Kidney epithelial cell (primary cell): Measurements from ENCODE around the gene HCFC1. TPM values are rescaled to one million over a fixed set of nuclear protein-coding genes. Genes with fewer than 3 reads are reported as not detected.
A peak's percentile ranks its signal among the peaks of the same experiment; 100 is the strongest.
"Not testable (repeated sequence)": the region's sequence is repeated elsewhere in the genome, so short reads cannot be mapped to it uniquely, and the experiment has no call there.

Source experiments
- DNase-seq: peaks from one replicate; pipeline ENCODE4 v3.0.0-alpha.2; 2010; ENCODE audit warnings: low read depth
- H3K27me3 ChIP-seq: 2 replicates; pipeline ENCODE4 v1.6.0; 2011; ENCODE audit warnings: low read length; ENCODE audit not compliant: control insufficient read depth, insufficient read depth
- H3K36me3 ChIP-seq: 2 replicates; pipeline ENCODE4 v1.5.1; 2011; ENCODE audit warnings: low read length; ENCODE audit not compliant: control insufficient read depth, insufficient read depth
- H3K4me3 ChIP-seq: 2 replicates; pipeline ENCODE4 v1.5.1; 2011; ENCODE audit warnings: low read depth, mild to moderate bottlenecking, control low read depth, low read length
- CTCF ChIP-seq: IDR thresholded peaks from 2 replicates; pipeline ENCODE4 v1.5.1; 2011; ENCODE audit warnings: mild to moderate bottlenecking, moderate library complexity, low read length, control low read depth, inconsistent platforms; ENCODE audit not compliant: insufficient read depth, poor library complexity, severe bottlenecking
- total RNA-seq: library from RNA; depleted of rRNA; stranded (reverse); fragments of >200 nt; gene quantifications from 2 replicates; pipeline ENCODE4 v1.2.3, GENCODE V29; 2015

The HCFC1 gene
- total RNA-seq, 1 donor from 2014 or later: 56.2 TPM

- DNase-seq: no peak
- Histone ChIP-seq H3K27me3 (no peaks in the 10 kb centered on the region), H3K4me3 (no peak overlapping the region), H3K36me3 (no peaks in the 10 kb centered on the region)
- TF ChIP-seq CTCF: no peak
Observed at GRCh38 chrX:153981231-153981630, 9.6 kb upstream of the HCFC1 start.

GRCh38 chrX:153980394-153980793 lies 8.8 kb upstream of the HCFC1 start:
- not testable (repeated sequence) for DNase-seq, H3K36me3 ChIP-seq, H3K27me3 ChIP-seq, H3K4me3 ChIP-seq

- TF ChIP-seq CTCF: no peak
- no peaks in the 10 kb centered on the region for H3K36me3 ChIP-seq
Observed at GRCh38 chrX:153974726-153975286, 3.2 kb upstream of the HCFC1 start.

GRCh38 chrX:153974003-153974725 lies 2.5 kb upstream of the HCFC1 start:
- Histone ChIP-seq H3K36me3 (no peaks in the 10 kb centered on the region), H3K27me3 (no peaks in the 10 kb centered on the region), H3K4me3 (no peak overlapping the region)
- no peak for TF ChIP-seq CTCF
- DNase-seq: no peak

More at GRCh38 chrX:153974726-153975286, 3.2 kb upstream of the HCFC1 start:
- DNase-seq: no peak
- Histone ChIP-seq H3K4me3 (no peak overlapping the region), H3K27me3 (no peaks in the 10 kb centered on the region)

GRCh38 chrX:153973127-153974002 lies 1.7 kb upstream of the HCFC1 start:
- no peak for TF ChIP-seq CTCF
- no peak for DNase-seq
- Histone ChIP-seq H3K27me3 (no peaks in the 10 kb centered on the region), H3K4me3 (peak overlapping the region; percentile 81), H3K36me3 (no peaks in the 10 kb centered on the region)
